NCI-H748 (cell line): ENCODE measurements around the gene MYCL.

Experiments
- DNase-seq: peaks from one replicate; lab custom pipeline; 2025; ENCODE audit not compliant: unreplicated experiment; lab: John Stamatoyannopoulos, UW

MYCL gene, protein sequence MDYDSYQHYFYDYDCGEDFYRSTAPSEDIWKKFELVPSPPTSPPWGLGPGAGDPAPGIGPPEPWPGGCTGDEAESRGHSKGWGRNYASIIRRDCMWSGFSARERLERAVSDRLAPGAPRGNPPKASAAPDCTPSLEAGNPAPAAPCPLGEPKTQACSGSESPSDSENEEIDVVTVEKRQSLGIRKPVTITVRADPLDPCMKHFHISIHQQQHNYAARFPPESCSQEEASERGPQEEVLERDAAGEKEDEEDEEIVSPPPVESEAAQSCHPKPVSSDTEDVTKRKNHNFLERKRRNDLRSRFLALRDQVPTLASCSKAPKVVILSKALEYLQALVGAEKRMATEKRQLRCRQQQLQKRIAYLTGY

DNA sequence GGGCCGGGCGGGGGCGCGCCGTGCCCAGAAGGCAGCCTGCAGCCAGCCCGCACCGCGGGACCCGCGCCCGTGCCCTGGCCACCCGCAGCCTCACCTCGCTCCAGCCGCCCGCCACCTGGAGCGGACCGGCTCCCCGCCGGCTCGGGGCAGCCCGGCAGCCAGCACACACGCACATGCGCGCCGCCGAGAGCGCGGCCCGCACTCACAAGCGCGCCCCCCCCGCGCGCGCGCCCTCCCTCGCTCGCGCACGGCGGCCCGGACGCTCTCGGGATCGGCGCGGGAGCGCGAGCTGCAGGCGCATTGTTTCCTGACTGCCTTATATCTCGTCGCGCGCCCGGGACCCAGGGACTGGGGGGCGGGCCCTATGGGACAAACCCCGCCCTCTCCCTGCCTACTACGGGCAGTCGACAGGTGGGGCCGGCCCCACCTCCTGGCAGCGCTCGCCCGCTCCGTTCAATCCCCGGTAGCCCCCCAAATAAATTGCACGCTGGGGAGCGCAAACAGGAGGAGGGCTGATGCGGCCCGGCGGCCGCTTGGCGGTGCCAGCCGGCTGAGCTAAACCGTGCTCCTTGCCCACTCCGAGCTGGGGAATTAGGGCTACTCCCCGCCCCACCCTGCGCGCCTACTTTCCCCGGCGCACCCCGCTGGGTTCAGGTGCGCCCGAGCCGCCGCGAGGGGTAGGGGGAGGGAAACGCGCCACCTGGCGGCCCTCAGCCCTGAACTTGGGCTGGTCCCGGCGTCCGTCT, at the start of gene MYCL:
TSS of gene MYCL (minus strand) at position 204 of the 746 bp plus-strand sequence. CDS start 483 bp downstream, outside the sequence.
- peak; percentile 100 for DNase-seq

DNA sequence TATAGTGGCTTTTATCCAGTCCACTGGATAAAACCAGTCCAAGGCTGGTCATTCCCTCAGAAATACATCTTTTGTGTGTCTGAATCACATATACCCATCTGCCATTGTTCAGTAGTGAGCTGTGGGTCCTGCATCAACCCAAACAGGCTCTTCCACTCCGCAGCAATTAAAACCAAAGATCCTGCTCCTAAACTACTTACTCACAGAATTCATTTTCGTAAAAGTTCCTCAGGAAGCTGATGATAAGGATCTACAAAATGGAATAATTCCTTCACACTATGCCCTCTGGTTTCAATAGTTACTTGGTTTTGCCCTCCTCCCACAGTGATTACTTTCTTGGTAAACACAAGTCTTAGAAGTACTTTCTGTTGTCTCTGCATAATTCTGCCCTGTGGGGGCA, 48.2 kb upstream of the MYCL start:
- DNase-seq: no peak

DNA sequence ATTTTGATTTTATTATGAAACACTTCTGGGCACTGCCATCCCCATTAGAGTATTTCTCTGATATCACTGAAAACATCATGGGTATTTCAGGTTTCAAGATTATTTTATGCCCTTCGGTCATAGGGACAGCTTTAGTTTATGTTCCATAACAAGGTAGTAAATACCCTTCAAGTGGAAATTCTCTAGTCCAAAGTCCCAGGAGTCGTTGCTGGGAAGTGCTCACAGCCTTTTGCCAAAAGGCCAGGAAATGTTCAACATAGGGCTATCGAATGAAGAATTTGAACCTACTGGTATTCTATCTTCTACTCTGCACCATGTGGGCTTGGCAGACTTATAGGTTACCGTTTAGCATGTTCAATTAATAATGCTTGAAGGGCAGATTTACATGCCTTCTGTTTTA, 45.5 kb upstream of the MYCL start:
- DNase-seq: no peak

DNA sequence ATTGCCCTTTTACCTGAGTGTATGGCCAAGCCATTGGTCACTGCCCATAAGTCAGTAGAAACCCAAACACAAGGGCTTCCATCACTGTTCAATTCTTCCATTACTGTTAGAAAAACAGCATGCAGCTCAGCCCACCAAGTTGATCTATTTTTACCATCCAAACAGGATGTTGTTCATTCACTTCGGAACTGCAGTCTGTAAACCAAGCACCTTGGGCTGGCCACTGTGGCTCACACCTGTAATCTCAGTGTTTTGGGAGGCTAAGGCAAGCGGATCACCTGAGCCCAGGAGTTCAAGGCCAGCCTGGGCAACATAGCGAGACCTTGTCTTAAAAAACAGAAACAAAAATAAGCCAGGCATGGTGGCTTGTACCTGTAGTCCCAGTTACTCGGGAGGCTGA, 44.5 kb upstream of the MYCL start:
- no peak for DNase-seq

DNA sequence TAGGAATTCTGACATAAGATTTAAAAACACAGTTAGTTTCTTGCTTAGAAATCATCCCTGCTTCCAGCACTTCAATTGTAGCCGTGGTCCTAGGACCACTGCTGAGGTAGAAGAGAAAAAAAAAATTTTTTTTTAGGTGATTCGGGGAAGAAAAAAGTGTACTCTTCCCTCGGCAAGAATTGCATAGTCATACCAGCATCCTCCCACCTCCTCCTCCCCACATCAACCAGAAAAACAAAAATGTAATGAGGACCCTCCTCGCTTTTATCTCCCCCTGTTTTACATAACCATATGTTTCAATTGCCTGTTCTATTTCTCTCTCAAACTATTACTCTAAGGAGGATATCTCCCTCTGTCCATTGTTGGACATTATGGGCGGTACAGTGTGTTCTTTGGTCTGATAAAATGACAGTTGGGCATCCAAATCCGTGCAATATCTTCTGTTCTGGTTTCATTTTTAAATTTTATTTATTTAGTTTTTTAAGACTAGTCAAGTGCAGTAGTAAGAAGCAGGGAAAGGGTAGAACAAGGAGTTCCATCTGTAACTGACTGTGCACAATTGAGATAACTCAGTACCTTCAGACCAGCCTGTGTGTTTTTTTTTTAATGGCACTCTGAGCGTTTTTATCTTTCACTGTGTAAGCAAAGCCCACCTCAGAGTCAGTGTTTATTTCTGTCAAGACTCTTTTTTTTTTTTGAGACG, 42.8 kb upstream of the MYCL start:
- DNase-seq: no peak

DNA sequence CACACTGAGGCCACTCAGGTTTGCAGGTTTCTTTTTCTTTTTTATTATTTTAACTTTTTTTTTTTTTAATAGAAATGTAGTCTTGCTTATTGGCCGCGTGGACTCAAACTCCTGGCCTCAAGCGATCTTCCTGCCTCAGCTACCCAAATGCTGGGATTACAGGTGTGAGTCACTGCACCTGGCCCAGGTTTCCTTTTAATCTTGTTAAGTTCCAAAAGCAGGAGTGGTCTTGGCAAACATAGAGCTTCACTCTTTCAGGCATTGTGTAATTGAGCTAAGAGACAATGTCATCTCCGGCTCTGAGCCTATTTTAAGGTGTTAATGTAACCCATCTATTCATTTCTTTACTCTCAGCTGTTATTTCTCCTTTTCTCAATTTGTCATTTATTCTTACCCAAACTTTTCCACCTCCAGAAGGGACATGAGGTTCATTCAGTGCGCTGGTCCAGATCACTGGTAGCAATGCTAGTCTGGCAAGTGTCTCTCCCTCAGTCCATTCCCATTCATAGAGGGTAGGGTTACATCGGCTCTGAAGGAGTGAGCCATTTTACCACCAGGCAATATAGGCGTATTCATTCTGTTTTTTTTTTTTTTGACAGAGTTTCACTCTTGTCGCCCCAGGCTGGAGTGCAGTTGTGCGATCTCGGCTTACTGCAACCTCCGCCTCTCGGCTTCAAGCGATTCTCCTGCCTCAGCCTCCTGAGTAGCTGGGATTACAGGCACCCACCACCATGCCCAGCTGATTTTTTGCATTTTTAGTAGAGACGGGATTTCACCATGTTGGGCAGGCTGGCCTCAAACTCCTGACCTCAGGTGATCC, 42.0 kb upstream of the MYCL start:
- no peak for DNase-seq

DNA sequence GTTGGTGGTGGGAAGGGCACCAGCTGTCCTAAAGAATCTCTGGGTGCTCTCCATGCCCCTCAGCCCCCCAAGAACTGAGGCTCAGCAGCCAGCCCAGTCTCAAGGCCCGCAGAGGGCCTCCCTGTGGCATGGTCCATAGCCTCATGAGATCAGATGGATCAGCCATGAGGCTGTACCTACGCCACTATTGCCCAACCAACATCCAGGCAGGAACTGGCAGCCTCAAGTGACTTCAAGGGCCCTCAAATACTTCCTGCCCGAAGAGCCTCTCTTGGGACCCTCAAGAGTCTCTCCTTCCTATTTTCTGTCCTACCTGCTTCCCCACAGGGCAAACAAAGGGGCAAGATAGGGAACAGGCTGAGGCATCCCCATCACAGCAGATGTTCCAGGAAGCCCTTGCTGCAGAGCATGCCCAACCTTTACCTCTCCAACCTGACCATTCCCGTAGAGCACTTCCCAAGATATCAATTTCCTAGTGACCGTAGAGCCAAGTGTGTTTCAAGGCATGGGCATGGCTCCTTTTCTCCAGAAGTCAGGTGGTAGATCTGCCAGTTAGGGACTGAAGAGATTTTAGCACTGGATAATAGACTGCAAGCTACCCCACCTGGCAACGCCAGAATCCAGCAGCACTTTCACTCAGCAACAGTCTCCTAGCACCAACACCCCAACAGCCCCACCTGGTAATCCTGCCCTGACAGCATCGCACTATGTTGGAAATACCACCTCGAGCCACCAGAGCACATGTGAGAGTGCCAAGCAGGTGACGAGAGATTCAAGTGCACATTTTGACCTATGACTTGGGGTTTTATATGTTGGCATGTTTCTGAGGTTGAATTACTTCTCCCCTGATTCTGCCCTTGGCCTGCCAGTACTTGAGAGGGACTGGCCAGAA, 39.5 kb upstream of the MYCL start:
- DNase-seq: no peak

DNA sequence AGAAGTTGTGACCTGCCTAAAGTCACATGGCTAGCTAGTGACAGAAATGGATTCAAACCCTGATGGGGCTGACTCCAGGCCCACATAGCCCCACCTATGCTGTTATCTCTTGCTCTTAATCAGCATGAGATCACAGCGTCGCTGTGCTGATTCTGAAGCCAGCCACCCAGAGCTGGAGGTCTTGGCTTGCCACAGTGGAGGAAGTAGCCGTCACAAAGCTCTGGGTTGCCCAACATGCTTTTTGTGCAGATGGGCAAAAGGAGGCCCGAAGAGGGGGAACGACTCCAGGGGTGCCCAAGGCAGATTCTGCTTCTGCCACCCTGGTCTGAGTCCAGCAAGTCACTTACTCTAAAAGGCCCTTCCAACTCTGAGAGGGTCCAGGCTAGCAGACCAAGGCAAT, 38.5 kb upstream of the MYCL start:
- DNase-seq: no peak

DNA sequence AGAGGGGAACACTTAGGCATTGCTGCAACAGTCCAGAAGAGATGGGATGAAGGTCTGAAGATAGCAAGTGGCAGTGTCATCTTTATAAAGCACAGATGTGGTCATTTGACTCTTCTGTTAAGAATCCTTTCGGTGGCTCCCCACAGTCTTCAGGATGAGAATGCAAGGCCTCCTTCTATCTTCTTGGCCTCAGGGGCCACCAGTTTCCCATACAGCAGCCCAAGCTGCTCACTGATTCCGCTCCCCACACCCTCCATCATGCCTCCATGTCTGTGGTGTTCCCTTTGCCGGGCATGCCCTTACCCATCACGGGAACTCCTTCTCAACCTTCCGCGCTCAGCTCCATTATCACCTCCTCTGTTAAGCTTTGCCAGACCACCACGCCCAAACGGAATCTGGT, 37.1 kb upstream of the MYCL start:
- DNase-seq: no peak

DNA sequence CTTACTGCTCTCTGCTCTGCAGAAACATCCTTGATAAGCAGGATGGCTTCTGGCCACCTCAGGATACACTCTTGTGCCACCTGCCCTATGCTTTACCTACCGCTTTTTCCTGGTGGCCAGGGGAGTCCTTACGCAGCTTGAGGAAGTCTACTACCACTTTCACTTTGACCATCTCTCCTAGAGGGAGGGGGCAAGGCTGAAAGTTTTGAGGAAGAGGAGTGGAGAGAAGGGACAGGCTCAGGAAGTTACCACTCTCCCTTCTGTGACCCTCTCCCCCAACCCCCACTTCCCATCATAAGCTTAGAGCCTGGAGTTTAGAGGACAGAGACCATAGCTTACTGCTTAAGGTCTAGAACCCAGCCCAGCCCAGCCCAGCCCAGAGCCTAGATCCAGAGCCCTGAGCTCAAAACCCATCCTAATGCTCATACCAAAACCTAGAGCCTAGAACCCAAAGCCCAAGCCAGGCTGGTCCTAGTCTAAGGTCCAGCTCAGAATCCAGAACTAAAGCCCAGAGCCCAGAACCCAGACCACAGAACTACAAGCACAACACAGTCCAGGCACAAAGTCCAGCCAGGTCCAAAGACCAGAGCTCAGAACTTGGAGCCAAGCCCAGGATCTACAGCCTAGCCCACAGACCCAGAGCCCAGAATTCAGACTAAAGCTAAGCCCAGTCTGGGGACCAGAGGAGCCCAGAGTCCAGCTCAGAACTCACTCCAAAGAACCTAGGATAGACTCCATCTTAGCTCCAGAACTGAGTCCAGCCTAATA, 35.2 kb upstream of the MYCL start:
- no peak for DNase-seq

DNA sequence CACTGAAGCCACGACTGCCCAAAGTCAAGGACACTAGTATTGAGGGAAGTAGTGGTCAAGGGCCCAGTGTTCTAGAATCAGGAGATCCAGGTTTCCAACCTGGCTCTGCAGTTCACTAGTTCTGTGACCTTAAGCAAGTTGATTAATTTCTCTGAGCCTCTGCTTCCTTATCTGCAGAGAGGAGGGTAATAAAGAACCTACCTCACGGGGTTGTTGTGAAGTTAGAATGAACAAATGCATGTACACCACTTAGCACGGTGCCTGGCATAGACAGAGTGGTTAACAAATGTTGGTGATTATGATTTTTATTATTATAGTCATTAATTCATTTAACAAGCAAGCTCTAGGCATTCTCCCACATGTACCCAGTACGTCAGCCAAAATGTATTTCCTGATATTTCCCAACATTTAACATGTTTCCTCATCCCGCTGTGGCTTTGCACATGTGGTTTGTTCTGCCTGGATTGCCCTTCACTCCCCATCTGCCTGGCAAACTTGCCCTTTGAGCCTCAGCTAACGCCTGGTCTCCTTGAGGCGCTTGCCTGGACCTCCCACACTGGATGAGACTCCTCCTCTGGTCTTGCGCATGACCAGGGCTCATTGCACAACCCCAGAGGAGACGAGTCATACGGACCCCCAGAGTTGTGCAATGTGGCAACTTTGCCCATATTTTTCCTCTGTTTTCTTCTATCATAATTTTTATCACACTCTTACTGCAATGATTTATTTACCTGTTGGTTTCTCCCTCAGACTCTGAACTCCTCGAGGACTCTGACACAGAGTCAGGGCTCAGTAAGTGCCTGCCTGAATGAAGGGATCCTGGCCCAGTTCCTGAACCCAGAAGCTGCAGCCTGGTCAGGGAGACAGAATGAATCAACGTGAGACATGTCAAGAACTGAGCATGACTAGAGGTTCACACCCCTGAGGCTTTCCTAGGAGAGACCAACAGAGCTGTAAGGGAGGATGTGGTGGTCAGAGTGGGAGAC, 32.5 kb upstream of the MYCL start:
- no peak for DNase-seq

DNA sequence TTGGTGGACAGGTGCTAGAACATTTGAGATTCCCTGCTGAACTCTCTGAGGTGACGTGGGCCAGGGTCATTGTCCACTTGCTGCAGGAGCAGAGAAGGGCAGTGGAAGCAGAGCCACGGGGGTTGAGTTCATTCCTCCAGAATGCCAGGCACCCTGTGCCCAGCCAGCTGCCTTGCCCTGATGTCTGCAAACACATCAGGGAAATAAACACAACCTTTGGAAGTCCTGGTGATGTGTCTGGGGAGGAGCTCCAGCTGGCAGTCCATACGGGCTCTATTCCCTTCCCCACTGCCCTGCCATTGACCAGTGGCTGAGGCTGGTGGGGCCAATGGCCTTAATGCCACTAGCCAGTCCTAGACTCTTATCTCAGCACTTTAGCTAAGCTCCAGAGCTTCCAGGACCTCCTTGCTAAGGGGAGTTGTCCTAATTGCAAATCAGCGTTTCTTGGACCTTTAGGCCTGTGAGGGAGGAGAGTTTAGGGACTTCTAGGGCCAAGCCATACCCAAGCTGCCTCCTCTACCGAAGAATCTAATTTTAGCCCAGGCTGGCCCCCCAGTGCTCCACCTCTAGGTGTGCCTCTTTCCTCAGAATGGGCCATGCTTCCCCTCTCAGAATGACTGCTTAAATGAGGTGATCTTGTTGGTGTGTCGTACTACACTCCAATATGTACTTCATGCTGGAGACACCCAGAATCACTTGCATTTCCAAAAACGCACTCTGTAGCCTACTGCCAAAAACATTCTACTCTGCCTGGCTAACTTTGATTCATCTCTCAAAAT, 27.3 kb upstream of the MYCL start:
- no peak for DNase-seq

DNA sequence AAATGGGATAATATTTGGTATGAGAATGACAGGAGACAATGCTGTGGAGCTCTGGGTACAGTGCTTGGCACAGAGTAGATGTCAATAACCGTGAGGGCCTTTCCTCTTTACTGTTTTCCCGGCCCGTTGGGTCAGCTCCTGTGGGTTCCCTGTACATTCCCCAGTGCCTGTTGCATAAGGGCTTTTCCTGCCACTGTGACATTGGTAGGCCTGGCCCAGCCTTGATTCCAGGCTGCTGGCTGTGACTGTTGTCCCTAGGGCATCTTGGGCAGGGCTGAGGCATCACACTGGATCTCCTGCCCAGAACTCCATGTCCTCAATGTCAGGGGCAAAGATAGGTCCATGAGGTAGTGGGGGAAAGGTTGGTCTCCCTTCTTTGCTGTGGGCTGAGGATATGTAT, 25.8 kb upstream of the MYCL start:
- no peak for DNase-seq

DNA sequence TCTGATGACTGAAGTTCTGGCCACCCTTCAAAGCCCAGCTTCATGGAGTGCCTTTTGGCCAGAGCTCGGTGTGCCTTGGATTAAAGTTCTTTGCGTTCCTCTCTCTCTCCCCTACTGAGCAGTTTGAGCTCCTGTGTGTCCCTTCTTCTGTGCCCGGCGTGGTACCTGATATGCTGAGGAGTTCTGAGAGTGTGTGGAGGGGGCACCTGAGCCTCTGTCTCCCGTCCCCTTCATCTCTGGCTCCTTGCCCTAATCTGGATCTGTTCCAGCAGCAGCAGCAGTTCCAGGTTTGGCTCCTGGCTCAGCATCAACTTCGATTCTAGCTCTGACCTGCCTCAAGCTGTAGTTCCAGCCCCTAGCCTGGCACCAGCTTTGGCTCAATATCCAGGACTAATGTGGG, 25.1 kb upstream of the MYCL start:
- no peak for DNase-seq

DNA sequence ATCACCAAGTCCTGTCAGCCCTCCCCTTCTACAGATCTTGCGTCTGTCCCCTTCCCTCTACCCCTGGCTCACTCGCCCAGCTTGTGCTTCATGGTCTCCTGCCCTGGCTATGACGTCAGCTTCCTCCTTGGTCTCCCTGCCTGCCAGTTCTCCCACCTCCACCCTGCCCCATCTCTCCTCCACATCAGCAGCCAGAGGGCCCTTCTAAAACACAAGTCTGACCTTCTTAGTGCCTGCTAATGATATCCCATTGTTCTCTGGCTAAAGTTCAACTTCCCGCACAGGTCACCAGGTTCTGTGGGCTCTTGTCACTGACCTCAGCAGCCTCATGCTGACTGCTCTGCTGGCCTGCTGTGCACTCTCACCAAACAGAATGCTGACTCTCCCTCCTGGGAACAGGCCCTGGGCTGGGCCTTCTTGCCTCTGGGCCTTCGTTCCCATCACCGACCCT, 24.7 kb upstream of the MYCL start:
- DNase-seq: no peak

DNA sequence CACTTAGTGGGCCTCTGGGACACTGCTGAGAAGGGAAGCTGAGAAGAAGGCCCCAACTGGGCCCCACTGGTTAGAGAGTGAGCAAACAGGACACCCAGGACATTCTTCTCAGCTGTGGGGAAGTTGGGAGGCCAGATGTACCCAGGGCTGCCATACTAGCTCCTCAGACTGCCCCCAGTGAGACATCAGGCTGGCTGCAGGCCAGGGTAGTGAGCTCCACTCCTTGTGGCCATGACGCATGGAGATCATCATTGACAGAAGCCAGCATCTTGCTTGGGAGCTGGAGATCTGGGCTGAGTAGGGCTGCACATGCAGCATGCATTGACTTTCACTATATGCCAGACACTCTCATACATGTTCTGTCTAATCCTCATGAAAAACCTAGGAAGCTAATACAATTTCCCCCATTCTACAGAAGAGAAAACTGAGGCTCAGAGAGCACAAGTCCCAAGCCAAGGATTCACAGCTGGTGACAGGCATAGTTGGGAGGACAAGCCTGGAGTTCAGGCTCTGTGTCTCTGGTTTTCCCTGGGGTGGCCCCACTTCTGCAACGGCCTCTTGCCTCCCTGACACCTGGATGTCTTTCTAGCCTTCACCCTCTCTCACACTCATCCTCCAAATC, 24.1 kb upstream of the MYCL start:
- no peak for DNase-seq

DNA sequence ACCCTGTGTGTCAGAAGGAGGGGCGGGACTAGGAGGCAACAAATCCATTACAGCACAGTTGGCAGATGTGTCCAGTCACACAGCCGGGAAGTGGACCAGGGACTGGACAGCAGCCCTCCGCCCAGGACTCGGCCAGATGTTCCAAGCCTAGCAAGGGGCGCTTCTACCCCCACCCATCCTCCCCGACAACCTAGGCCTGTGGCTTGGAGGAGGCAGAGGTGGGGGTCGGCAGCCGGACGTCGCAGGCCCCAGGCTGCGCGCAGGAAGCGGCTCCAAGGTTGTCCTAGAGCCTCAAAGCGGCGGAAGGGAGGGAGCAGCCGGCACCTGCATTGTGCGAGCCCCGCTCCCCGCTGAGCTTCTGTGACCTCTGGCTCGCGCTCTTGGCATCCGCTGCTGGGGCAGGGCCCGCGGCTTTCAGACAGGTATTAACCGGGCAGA, 20.6 kb upstream of the MYCL start:
- peak; percentile 92 for DNase-seq
